ENCODE results near the gene DGKB. TPM values are rescaled to one million over a fixed set of nuclear protein-coding genes. Genes with fewer than 3 reads are reported as not detected.

DGKB gene
- total RNA-seq, 1 experiment from 2014 or later = 0.48 TPM

- Histone ChIP-seq H2AFZ (no peak overlapping the region), H3F3A (ENCODE audit: insufficient read depth, low read depth) (no peaks in the 10 kb centered on the region), H3K27ac (no peak overlapping the region), H3K4me1 (replicated peaks; ENCODE audit: insufficient read depth) (no peaks in the 10 kb centered on the region), H3K79me2 (ENCODE audit: low read depth) (no peaks in the 10 kb centered on the region), H4K20me1 (ENCODE audit: insufficient read depth) (no peaks in the 10 kb centered on the region; the same call in 1 of the 2 replicates), H3K9me2 (ENCODE audit: insufficient read depth) (no peaks in the 10 kb centered on the region), H3K4me2 (no peak overlapping the region), H3K36me3 (ENCODE audit: low read depth) (no peaks in the 10 kb centered on the region), H3K9me3 (ENCODE audit: insufficient read depth, low read depth) (no peaks in the 10 kb centered on the region), H3K27me3 (ENCODE audit: insufficient read depth, low read depth) (no peaks in the 10 kb centered on the region), H3K4me3 (no peak overlapping the region)
- BruUV-seq (replicated peaks) = no TSS peak
- no peak for DNase-seq
- TF ChIP-seq CTCF (conservative IDR thresholded peaks at IDR 0.05) = no peak
- TF ChIP-seq EZH2 (IDR thresholded peaks at IDR 0.05; ENCODE audit: low read depth) = no peak
- POLR2A ChIA-PET (ENCODE audit: unreplicated experiment) = no interaction called here
- intact Hi-C loops (cut with micrococcal nuclease; ENCODE audit: unreplicated experiment) = no loop called here
- CTCF ChIA-PET = interaction anchor here (1.0 kb wide), 1 partner anchor 370 kb away, joined by 3 read pairs; no protein-coding TSS in a partner anchor
Observed at GRCh38 chr7:14762561-14762960, 140.0 kb downstream of the DGKB start.

- intact Hi-C loops (cut with micrococcal nuclease; ENCODE audit: unreplicated experiment) = no loop called here
- no peaks in the 10 kb centered on the region for H3K4me1 ChIP-seq (replicated peaks; ENCODE audit: insufficient read depth)
- no peaks in the 10 kb centered on the region for H3K36me3 ChIP-seq (ENCODE audit: low read depth)
- no peak overlapping the region for H3K4me3 ChIP-seq
- BruUV-seq (replicated peaks) = no TSS peak
- TF ChIP-seq EZH2 (IDR thresholded peaks at IDR 0.05; ENCODE audit: low read depth) = no peak
- no peak for TF ChIP-seq CTCF (conservative IDR thresholded peaks at IDR 0.05)
- no peaks in the 10 kb centered on the region for H3K9me2 ChIP-seq (ENCODE audit: insufficient read depth)
- no peak overlapping the region for H3K27ac ChIP-seq
- H3K4me2 ChIP-seq = no peak overlapping the region
- no peak overlapping the region for H2AFZ ChIP-seq
- POLR2A ChIA-PET (ENCODE audit: unreplicated experiment) = no interaction called here
- DNase-seq = no peak
- no peaks in the 10 kb centered on the region for H3K79me2 ChIP-seq (ENCODE audit: low read depth)
- no peaks in the 10 kb centered on the region for H3K27me3 ChIP-seq (ENCODE audit: insufficient read depth, low read depth)
- H3F3A ChIP-seq (ENCODE audit: insufficient read depth, low read depth) = no peaks in the 10 kb centered on the region
- no peaks in the 10 kb centered on the region for H3K9me3 ChIP-seq (ENCODE audit: insufficient read depth, low read depth)
- no peaks in the 10 kb centered on the region; the same call in 1 of the 2 replicates for H4K20me1 ChIP-seq (ENCODE audit: insufficient read depth)
- CTCF ChIA-PET = no interaction called here
Observed at GRCh38 chr7:14761510-14762296, 140.8 kb downstream of the DGKB start.

GRCh38 chr7:14760730-14761478 is 141.6 kb downstream of the DGKB start:
- Histone ChIP-seq H3F3A (ENCODE audit: insufficient read depth, low read depth) (no peaks in the 10 kb centered on the region), H3K9me3 (ENCODE audit: insufficient read depth, low read depth) (no peaks in the 10 kb centered on the region), H3K27me3 (ENCODE audit: insufficient read depth, low read depth) (no peaks in the 10 kb centered on the region), H3K36me3 (ENCODE audit: low read depth) (no peaks in the 10 kb centered on the region), H3K79me2 (ENCODE audit: low read depth) (no peaks in the 10 kb centered on the region), H3K27ac (no peak overlapping the region), H3K4me1 (replicated peaks; ENCODE audit: insufficient read depth) (no peaks in the 10 kb centered on the region), H4K20me1 (ENCODE audit: insufficient read depth) (no peaks in the 10 kb centered on the region; the same call in 1 of the 2 replicates), H3K4me3 (no peak overlapping the region), H3K4me2 (no peak overlapping the region), H3K9me2 (ENCODE audit: insufficient read depth) (no peaks in the 10 kb centered on the region), H2AFZ (no peak overlapping the region)
- no peak for TF ChIP-seq EZH2 (IDR thresholded peaks at IDR 0.05; ENCODE audit: low read depth)
- TF ChIP-seq CTCF (conservative IDR thresholded peaks at IDR 0.05) = no peak
- CTCF ChIA-PET = no interaction called here
- POLR2A ChIA-PET (ENCODE audit: unreplicated experiment) = interaction anchor here (0.7 kb wide), 1 partner anchor 28 kb away, joined by 7 read pairs; no protein-coding TSS in a partner anchor
- no peak for DNase-seq
- intact Hi-C loops (cut with micrococcal nuclease; ENCODE audit: unreplicated experiment) = no loop called here
- BruUV-seq (replicated peaks) = no TSS peak

Data from PC-9 (cell line).